Sigmoid colon (tissue), 7 donors: ENCODE data around the gene CCDC171. TPM values are rescaled to one million over a fixed set of nuclear protein-coding genes. Genes with fewer than 3 reads are reported as not detected.

Experiments used
- DNase-seq: peaks from one replicate; pipeline ENCODE4 v3.0.0-alpha.2; 2019
- H3K27ac ChIP-seq, 4 donors: fragments of 200-600 bp; sonication (generic); one replicate each; pipeline ENCODE4 v1.5.1; 2016 to 2019; ENCODE audit warnings: mild to moderate bottlenecking in 1 of 4
- H3K27me3 ChIP-seq, 3 donors: fragments of 200-600 bp; sonication (generic); one replicate each; pipeline ENCODE4 v1.5.1; 2019; ENCODE audit warnings: mild to moderate bottlenecking in 1 of 3
- H3K36me3 ChIP-seq, 4 donors: fragments of 200-600 bp; sonication (generic); one replicate each; pipeline ENCODE4 v1.5.1; 2016 to 2019
- H3K4me1 ChIP-seq, 4 donors: fragments of 200-600 bp; sonication (generic); one replicate each; pipeline ENCODE4 v1.5.1; 2017 to 2019
- H3K4me3 ChIP-seq, 4 donors: fragments of 200-600 bp; sonication (generic); one replicate each; pipeline ENCODE4 v1.5.1; 2017 to 2019; ENCODE audit warnings: mild to moderate bottlenecking in 2 of 4, moderate library complexity in 1 of 4
- H3K9me3 ChIP-seq, 4 donors: fragments of 200-600 bp in 3 of 4; sonication (generic) in 3 of 4; one replicate each; pipeline versions ENCODE4 v1.5.1 to v1.6.1; 2013 to 2019
- CTCF ChIP-seq, 4 experiments: fragments of 450-650 bp in 3 of 4; fragments of 200-600 bp in 1 of 4; IDR thresholded peaks; one replicate each; pipeline ENCODE4 v1.5.1; 2016 to 2019; ENCODE audit warnings: antibody characterized with exemption in 4 of 4, mild to moderate bottlenecking in 3 of 4, moderate library complexity in 2 of 4
- EP300 ChIP-seq, 4 donors: sonication (generic); formaldehyde crosslinking; IDR thresholded peaks; one replicate each; pipeline ENCODE4 v1.6.1; 2017; ENCODE audit warnings: antibody characterized with exemption in 4 of 4
- POLR2A ChIP-seq, 2 donors: fragments of 450-650 bp; IDR thresholded peaks; one replicate each; pipeline ENCODE4 v1.6.1; 2016; ENCODE audit warnings: antibody characterized with exemption in 2 of 2, mild to moderate bottlenecking in 2 of 2, moderate library complexity in 2 of 2
- POLR2AphosphoS5 ChIP-seq, 4 donors: sonication (generic); formaldehyde crosslinking; IDR thresholded peaks; one replicate each; pipeline ENCODE4 v1.6.1; 2017; ENCODE audit warnings: antibody characterized with exemption in 4 of 4
- WGBS, 2 donors: extraction: QIAGEN DNeasy Blood & Tissue Kit; methylation state at CpG; one replicate each; pipeline ENCODE4 v1.1.7; 2013; 5-methylcytosine and 5-hydroxymethylcytosine counted together
- intact Hi-C: fragments of 100-400 bp; cut with DNase I; formaldehyde crosslinking; loops from one replicate; pipeline ENCODE4 v1.15.1; 2023
- polyA plus RNA-seq, 3 donors: library from polyadenylated mRNA; stranded (reverse); fragments of 200-250 nt; gene quantifications; one replicate each; pipeline ENCODE4 v1.2.3, GENCODE V29; 2013
- total RNA-seq, 4 donors: library from RNA; depleted of rRNA; stranded (reverse); fragments of >200 nt; gene quantifications; one replicate each; pipeline ENCODE4 v1.1.0, GENCODE V29; 2016
- donor health status: healthy with polysubstance abuse.
- donor health status: Bipolar disorder and iron deficiency.
- donor health status: healthy.

The CCDC171 gene
- total and polyA plus RNA-seq, 7 donors: 0.46 to 6.1 (median 2.9) TPM

- intact Hi-C loops: no loop called here
- Histone ChIP-seq H3K4me1 (peaks cover 0 to 4% (median 0%) of the 10 kb centered on the region in 4 donors), H3K4me3 (no peak overlapping the region), H3K27me3 (no peaks in the 10 kb centered on the region), H3K9me3 (no peaks in the 10 kb centered on the region), H3K36me3 (no peaks in the 10 kb centered on the region), H3K27ac (no peak overlapping the region)
- 98 to 100% methylated on average over 1 of the region's 1 CpG for WGBS, 2 donors
- no peak for DNase-seq
- TF ChIP-seq POLR2A (IDR thresholded peaks at IDR 0.05) (no peak), CTCF (IDR thresholded peaks at IDR 0.05) (no peak), POLR2AphosphoS5 (IDR thresholded peaks at IDR 0.05) (no peak), EP300 (IDR thresholded peaks at IDR 0.05) (no peak)
Measured at GRCh38 chr9:15725953-15726352, 173.1 kb downstream of the CCDC171 start.

- Histone ChIP-seq H3K27ac (no peak overlapping the region), H3K4me3 (no peak overlapping the region), H3K4me1 (peaks cover 0 to 4% (median 0%) of the 10 kb centered on the region in 4 donors), H3K9me3 (no peaks in the 10 kb centered on the region), H3K36me3 (no peaks in the 10 kb centered on the region), H3K27me3 (no peaks in the 10 kb centered on the region)
- intact Hi-C loops: no loop called here
- whole genome bisulfite sequencing, 2 donors: 73 to 78% methylated on average over 2 of the region's 2 CpGs
- no peak for DNase-seq
- TF ChIP-seq POLR2A (IDR thresholded peaks at IDR 0.05): no peak
- TF ChIP-seq EP300 (IDR thresholded peaks at IDR 0.05): no peak
- TF ChIP-seq POLR2AphosphoS5 (IDR thresholded peaks at IDR 0.05): no peak
- no peak for TF ChIP-seq CTCF (IDR thresholded peaks at IDR 0.05)
Measured at GRCh38 chr9:15729507-15729906, 176.7 kb downstream of the CCDC171 start.

GRCh38 chr9:15735083-15735857 is 182.4 kb downstream of the CCDC171 start:
- no peak for TF ChIP-seq CTCF (IDR thresholded peaks at IDR 0.05)
- TF ChIP-seq EP300 (IDR thresholded peaks at IDR 0.05): no peak
- TF ChIP-seq POLR2A (IDR thresholded peaks at IDR 0.05): no peak
- no peak for TF ChIP-seq POLR2AphosphoS5 (IDR thresholded peaks at IDR 0.05)
- DNase-seq: no peak

GRCh38 chr9:15736569-15736968 is 183.7 kb downstream of the CCDC171 start:
- Histone ChIP-seq H3K4me1 (peaks cover 0 to 12% (median 5%) of the 10 kb centered on the region in 4 donors), H3K4me3 (no peak overlapping the region), H3K27ac (no peak overlapping the region), H3K9me3 (no peaks in the 10 kb centered on the region), H3K27me3 (no peaks in the 10 kb centered on the region), H3K36me3 (no peaks in the 10 kb centered on the region)
- no peak for TF ChIP-seq CTCF (IDR thresholded peaks at IDR 0.05)
- no peak for TF ChIP-seq EP300 (IDR thresholded peaks at IDR 0.05)
- TF ChIP-seq POLR2A (IDR thresholded peaks at IDR 0.05): no peak
- TF ChIP-seq POLR2AphosphoS5 (IDR thresholded peaks at IDR 0.05): no peak
- intact Hi-C loops: no loop called here
- 96 to 97% methylated on average over 6 of the region's 6 CpGs for WGBS, 2 donors
- no peak for DNase-seq

More at GRCh38 chr9:15735083-15735857, 182.4 kb downstream of the CCDC171 start:
- WGBS, 2 donors: 62 to 79% methylated on average over 5 of the region's 5 CpGs
- H3K4me1 ChIP-seq: peaks cover 0 to 12% (median 5%) of the 10 kb centered on the region in 4 donors
- no peaks in the 10 kb centered on the region for H3K36me3 ChIP-seq
- H3K27ac ChIP-seq: no peak overlapping the region
- intact Hi-C loops: no loop called here
- H3K4me3 ChIP-seq: no peak overlapping the region
- H3K9me3 ChIP-seq: no peaks in the 10 kb centered on the region
- H3K27me3 ChIP-seq: no peaks in the 10 kb centered on the region
